ENCODE results near the gene DPP6. TPM values are rescaled to one million over a fixed set of nuclear protein-coding genes. Genes with fewer than 3 reads are reported as not detected.

Gene DPP6
- total RNA-seq, 1 donor from 2014 or later: not detected

DNA sequence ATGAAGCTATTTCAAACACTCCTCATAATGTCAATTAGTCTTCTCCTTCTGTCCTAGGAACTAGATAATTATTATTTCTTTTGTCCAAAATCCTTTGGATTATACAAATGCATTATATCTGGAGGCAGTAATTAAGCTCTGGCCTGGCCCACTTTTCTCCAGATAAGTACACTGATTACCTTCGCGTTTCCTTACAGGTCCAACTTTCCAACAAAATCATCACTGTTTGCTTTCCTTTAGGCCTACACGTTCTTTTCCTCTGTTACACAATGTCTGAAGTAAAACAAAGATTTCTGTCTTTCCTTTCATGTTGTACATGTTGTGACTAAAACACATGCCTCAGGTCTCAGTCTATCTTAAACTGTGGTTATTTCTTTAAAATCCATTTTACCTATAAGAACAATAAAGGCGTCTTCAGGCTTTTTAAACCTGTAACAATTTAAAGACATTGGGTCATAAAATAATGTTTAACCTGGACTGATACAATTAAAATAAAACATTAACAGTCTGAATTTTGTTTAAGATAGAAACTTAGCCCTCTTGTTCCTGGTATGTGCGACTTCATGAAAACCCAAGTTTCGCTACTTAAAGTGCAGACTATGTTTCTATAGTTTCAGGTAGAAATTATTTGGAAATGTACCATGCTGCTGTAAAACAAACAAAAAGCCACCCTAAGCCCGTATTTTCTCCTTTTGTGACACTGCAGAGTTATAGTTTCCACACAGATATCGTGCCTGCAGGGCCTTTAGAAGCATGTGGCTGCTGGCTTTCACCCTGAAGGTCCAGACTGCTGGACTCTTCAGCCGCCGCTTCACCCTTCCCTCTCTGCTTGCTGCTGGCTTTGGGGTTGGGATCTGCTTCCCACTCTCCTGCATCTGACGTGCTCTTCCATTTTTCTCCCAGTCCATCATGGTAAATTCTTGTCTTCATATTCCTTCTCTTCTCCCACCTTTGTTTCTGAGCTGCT, 381.7 kb downstream of the DPP6 start:
- no peaks in the 10 kb centered on the region for H3K9me3 ChIP-seq
- no peaks in the 10 kb centered on the region for H3K36me3 ChIP-seq
- no peaks in the 10 kb centered on the region for H3K4me1 ChIP-seq
- no peak overlapping the region for H3K4me3 ChIP-seq
- H3K27ac ChIP-seq: no peak overlapping the region
- DNase-seq (ENCODE audit: low spot score in 2 of 2): no peak
- intact Hi-C loops (cut with DNase I): no loop called here
- H3K27me3 ChIP-seq: no peaks in the 10 kb centered on the region
- TF ChIP-seq, protein P1, sequence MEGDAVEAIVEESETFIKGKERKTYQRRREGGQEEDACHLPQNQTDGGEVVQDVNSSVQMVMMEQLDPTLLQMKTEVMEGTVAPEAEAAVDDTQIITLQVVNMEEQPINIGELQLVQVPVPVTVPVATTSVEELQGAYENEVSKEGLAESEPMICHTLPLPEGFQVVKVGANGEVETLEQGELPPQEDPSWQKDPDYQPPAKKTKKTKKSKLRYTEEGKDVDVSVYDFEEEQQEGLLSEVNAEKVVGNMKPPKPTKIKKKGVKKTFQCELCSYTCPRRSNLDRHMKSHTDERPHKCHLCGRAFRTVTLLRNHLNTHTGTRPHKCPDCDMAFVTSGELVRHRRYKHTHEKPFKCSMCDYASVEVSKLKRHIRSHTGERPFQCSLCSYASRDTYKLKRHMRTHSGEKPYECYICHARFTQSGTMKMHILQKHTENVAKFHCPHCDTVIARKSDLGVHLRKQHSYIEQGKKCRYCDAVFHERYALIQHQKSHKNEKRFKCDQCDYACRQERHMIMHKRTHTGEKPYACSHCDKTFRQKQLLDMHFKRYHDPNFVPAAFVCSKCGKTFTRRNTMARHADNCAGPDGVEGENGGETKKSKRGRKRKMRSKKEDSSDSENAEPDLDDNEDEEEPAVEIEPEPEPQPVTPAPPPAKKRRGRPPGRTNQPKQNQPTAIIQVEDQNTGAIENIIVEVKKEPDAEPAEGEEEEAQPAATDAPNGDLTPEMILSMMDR (IDR thresholded peaks at IDR 0.05): no peak

DNA sequence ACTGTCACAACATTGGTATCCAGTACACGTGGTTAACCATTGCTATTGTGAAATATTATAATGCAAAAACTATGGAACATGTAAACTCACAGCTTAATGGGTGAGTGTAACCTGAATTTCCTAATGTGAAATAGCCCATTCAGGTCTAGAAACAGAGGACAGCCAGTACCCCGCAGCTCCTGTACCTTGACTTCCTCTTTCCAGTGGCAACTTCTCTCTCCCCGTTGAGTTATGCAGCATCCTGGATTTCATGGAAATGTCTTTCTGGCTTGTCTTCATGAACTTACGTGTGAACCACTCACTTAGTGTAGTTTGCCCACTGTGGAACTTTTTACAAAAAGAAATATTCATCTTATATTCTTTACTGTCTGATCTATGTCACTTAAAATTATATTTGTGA, 384.4 kb downstream of the DPP6 start:
- Histone ChIP-seq H3K27ac (no peak overlapping the region), H3K9me3 (no peaks in the 10 kb centered on the region), H3K27me3 (no peaks in the 10 kb centered on the region), H3K4me3 (no peak overlapping the region), H3K36me3 (no peaks in the 10 kb centered on the region), H3K4me1 (no peaks in the 10 kb centered on the region)
- intact Hi-C loops (cut with DNase I): no loop called here
- TF ChIP-seq, protein P1 (IDR thresholded peaks at IDR 0.05): no peak
- DNase-seq (ENCODE audit: low spot score in 2 of 2): no peak

DNA sequence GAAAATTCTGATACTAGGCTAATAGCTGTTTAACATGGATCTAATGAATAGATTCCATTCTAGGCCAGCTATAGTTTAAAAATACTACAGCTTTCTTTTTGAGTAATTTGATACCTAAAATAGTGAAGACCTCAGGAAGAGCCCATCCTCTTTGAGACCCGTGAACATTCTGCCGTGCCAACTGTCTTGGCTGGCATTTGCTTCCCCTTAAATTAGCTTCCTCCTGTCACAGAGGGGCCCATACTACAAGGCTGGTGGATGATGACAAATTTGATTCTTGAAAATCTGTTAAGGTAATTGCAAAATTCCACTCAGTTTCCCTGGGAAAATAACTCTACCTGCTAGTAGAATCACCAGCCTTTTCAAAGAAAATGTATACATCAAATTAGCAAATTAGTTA, 385.0 kb downstream of the DPP6 start:
- intact Hi-C loops (cut with DNase I): no loop called here
- DNase-seq (ENCODE audit: low spot score in 2 of 2): no peak
- H3K27ac ChIP-seq: no peak overlapping the region

DNA sequence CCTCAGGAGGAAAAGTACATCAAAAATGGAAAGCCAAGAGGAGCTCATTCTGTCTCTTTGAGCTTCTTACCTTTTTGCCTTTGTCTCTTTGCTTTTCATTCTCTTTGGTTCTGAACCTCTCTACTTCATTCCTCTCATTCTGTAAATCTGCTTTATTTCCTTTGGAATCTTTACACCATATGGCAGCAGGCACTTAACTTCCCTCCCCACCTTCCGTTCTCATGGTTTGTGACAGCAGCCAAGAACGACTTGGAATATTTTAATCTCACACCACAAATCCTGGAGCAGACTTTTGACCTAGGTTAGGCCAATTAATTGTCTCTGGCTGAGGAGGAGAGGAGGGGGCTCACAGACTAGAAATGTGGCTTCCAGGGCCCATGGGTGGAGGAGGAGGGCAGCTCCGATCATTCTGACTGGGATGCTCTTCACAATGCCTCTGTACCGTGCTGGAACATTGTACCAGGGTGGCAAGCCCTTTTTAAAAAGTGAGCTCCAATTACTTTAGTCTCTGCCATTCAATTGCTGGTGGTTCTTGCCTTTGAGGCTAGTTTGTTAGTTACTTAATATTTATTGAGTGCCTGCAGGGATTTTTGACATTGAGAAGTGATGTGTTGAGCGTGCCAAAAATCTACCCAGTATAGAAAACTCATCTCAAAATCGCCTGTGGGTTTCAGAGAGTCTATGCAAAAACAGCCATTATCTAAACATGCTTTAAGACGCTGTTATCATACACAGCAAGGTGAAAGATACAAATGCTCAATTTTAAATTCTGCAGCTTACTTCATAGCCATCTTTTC, 386.6 kb downstream of the DPP6 start:
- intact Hi-C loops (cut with DNase I): no loop called here

More for the DNA sequence above, 385.0 kb downstream of the DPP6 start:
- Histone ChIP-seq H3K36me3 (no peaks in the 10 kb centered on the region), H3K9me3 (no peaks in the 10 kb centered on the region), H3K4me1 (no peaks in the 10 kb centered on the region), H3K27me3 (no peaks in the 10 kb centered on the region), H3K4me3 (no peak overlapping the region)
- TF ChIP-seq, protein P1 (IDR thresholded peaks at IDR 0.05): no peak

DNA sequence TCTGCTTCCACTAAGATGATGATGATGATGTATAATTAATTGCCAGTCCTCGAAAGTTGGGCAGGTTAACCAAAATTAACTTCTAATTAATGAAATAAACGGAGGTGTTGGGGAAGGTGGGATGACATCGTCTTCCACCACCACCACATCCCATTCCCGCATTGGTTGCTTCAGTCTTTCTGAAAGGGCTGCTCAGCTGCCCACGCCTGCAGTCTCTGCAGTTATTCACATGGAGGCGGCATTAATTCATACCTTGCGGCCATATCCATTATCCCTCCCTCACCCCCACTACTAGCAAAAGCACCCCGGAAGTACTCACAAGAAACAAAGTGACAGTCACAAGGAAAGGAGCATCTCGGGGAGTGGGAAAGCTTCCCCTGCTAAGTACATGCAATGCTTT, 387.9 kb downstream of the DPP6 start:
- H3K4me1 ChIP-seq: no peaks in the 10 kb centered on the region
- H3K27ac ChIP-seq: no peak overlapping the region
- no peak overlapping the region for H3K4me3 ChIP-seq
- H3K9me3 ChIP-seq: no peaks in the 10 kb centered on the region
- H3K27me3 ChIP-seq: no peaks in the 10 kb centered on the region
- no peak for DNase-seq (ENCODE audit: low spot score in 2 of 2)
- no peaks in the 10 kb centered on the region for H3K36me3 ChIP-seq
- intact Hi-C loops (cut with DNase I): no loop called here
- TF ChIP-seq, protein P1 (IDR thresholded peaks at IDR 0.05): no peak

More for the DNA sequence above, 386.6 kb downstream of the DPP6 start:
- Histone ChIP-seq H3K4me3 (no peak overlapping the region), H3K4me1 (no peaks in the 10 kb centered on the region), H3K36me3 (no peaks in the 10 kb centered on the region), H3K27ac (no peak overlapping the region), H3K27me3 (no peaks in the 10 kb centered on the region), H3K9me3 (no peaks in the 10 kb centered on the region)
- TF ChIP-seq, protein P1 (IDR thresholded peaks at IDR 0.05): no peak
- no peak for DNase-seq (ENCODE audit: low spot score in 2 of 2)
